COLO668 (cell line): ENCODE data around the gene SMC3.

Source experiments
- DNase-seq: peaks from one replicate; lab custom pipeline; 2025; ENCODE audit not compliant: unreplicated experiment; lab: John Stamatoyannopoulos, UW

The SMC3 gene

DNA sequence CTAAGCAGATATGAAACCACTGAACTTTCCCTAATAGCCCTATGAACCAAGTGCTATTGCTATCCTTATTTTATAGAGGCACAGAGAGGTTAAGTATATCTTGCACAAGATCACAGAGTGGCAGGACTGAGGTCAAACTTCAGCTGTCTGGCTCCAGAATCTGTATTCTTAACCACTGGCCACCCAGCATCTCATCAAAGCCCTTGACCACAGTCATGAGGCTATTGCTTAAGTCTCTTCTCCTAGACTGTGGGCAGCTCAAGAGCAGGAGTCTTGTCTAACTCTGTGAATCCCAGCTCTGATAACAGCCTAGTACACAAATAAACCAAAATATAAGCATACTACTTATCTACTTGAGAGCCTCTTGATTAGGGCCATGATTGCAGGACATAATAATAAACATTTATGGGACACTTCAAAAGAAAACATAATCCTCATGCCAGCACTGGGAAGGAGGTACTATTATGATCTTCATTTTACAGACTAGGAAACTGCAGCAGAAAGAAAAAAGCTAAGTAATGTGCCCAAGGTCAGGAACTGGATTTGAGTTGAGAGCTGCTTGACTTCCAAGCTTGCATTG lies 22.4 kb upstream of the SMC3 start:
- no peak for DNase-seq

DNA sequence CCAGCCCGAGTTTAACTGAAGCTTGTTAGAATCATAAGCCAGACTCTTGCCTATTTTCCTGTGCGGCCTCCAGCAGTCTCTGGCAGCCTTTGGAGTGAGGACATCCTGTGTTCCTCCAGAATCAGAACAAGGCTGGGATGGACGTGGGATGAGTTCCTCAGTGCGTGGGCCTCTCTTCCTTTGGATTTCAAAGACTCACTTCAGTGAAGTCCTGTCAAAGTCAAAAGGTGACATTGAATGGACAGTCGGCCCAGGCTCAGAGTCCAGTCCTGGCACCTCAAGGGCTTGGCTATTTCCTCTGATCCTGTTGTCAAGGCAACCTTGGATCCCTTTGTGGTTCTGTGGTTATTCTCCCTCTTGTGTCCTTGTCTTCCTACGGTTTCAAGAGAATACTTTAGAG lies 21.4 kb upstream of the SMC3 start:
- DNase-seq: no peak

DNA sequence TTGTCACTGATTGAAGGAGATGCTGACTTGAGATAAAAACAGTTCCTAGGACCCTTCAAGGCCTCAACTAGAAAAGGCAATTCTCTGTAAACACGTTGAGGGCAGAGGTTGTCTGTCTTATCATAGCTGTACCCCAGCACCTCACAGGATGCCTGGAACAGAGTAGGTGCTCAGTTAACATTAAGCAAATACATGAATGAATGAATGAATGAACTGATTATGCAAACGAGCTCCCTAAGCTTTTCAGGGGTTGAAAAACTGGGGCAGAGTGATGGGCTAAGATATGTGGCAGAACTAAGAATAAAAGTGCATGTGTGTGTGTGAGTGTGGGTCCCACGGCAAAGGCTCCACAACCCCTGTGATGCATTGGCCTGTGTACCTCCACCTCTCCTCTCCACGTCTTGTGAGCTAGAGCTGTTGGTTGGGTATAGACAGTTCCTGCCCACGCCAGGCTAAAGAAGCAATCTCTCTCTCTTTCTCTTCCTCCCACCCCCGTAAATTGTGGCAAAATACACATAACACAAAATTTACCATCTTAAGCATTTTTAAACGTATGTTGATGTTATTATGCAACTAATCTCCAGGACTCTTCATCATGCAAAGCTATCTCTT lies 20.9 kb upstream of the SMC3 start:
- DNase-seq: no peak

DNA sequence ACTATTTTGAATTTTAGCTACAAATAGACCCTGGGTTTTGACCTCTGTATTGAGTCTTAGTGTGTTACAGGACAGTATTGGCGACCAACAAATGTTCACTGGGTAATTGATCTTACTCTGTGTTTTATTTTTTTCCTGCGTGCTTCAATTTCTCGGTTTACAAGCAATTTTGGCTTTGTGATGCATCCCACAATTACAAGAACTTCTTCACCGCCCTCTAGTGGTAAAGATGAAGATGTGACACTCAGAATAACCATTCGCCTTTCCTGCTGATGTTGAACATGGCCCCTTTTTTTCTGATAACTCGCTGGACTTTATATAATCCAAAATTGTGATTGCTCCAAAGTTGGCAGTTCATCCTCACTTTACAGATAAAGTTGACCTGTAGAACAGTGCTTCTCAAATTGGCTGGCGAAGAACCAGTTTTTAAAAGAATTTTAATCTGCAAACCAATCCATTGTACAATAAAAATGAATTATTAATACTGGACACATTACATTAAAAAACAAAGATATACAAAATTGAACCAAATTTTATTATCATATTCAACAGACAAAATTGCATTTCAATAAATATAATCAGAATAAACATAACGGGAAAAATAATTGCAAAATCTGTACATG lies 20.2 kb upstream of the SMC3 start:
- no peak for DNase-seq

DNA sequence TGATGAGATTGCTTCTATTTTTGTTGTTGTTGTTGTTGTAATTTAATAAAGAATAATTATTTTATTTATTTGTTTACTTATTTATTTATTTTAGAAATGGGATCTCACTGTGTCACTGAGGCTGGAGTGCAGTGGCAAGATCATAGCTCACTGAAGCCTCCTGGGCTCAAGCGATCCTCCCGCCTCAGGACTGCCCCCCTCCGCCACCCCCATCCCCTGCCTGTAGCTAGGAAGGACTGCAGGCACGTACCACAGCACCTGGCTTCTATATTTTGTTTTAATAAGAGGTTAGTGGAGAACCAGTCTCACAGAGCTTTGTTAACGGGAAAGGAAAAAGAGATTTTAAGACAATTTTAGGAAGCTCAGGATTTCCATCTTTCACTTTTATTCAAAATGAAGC lies 19.5 kb upstream of the SMC3 start:
- no peak for DNase-seq

DNA sequence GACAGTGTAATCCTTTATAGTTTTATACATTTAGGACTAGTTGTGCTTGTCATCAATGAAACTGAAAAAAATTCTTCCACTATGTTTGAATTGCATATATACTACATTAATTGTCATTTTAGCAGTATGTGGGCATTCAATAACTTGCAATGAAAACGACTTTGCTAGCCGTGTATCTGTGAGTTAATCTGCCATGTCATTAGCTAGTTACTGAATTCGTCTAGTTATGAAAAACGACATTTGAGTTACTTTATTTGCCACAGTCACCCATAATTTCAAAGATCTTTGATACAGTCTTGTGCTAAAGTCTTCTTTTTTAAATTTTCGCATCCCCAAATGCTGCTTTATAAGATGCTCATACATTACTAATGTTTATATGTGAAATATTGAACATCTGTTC lies 18.3 kb upstream of the SMC3 start:
- no peak for DNase-seq

DNA sequence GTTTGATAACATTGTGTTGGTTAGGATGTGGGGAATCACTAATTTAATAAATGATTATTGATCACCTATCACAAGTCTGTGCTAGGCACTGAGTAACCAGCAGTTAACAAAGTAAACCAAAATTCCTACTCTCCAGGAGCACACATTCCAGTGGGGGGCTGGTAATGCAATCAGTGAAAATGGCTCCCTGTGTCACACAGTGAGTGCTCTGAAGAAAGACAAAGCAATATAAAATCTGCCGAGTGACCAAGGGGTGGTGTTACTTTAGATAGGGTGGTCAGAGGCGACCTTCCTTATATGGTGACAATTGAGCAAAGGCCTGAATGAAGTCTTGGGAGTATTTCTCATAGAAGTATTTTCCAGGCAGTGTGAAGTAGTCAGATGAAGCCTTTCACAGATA lies 13.6 kb upstream of the SMC3 start:
- DNase-seq: no peak

DNA sequence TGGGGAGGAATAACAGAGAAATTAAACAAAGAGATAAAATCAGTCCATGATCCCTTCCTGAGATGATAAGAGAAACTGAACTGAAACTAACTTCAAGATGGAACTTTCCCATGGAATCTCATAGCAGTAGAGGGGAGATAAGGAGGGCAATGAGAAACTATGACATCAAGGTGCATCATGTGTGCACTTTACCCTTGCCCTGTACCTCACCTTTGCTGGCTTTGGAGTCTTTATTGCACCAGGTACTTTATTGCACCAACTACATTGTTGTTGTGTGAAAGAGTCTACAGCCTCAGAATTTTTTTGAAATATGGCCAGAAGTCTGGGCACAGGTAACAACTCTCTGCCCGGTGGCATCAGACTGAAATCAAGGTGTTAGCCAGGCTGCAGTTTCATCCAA lies 11.2 kb upstream of the SMC3 start:
- no peak for DNase-seq

DNA sequence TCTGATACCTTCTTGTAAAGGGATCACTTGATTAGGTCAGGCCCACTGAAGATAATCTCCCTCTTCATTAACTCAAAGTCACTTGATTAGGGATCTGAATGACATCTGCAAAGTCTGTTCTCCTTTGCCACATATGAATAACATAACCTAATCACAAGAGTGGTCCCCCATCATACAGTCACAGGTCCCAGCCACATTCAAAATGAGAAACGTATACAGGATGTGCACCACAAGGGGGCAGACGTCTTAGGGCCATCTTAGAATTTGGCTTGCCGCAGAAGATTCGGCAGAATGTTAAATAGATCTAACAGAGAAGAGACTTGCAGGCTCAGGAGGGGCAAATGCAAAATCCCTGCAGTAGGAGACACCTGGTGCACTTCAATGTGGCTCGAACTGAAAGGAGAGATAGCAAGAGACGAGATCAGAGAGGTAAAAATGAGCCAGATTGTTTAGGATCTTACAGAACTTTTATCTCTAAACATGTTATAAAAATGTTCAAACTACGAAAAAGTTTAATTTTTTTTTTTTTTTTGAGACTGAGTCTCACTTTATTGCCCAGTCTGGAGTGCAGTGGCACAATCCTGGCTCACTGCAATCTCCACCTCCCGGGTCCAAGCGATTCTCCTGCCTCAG lies 10.4 kb upstream of the SMC3 start:
- DNase-seq: no peak

DNA sequence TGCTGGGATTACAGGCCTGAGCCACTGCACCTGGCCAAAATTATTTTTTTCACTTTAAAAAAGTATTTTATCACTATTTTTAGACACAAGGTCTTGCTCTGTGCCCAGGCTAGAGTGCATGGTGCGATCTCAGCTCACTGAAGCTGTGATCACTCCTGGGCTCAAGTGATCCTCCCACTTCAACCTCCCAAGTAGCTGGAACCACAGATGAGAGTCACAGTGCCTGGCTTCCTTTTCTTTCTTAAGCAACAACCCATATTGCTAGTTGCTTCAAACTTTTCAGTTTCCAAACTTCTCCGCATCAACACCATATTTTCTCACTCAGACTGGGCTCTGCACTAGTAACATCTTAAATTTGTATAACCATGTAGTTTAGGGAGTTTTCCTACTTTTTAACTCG lies 9.5 kb upstream of the SMC3 start:
- DNase-seq: no peak

DNA sequence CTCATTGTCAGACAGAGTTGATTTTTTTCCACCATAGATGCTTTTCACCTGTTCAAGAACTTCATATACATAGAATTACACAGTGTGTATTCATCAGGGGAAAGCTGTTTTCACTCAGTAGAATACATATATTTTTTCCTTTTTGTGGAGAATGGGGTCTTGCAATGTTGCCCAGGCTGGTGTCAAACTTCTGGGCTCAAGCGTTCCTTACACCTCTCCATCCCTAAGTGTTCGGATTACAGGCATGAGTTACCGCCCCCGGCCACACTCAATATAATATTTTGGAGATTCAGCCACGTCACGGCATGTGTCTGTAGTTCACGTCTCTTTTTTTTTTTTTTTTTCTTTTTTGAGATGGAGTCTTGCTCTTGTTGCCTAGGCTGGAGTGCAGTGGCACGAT lies 7.5 kb upstream of the SMC3 start:
- no peak for DNase-seq

DNA sequence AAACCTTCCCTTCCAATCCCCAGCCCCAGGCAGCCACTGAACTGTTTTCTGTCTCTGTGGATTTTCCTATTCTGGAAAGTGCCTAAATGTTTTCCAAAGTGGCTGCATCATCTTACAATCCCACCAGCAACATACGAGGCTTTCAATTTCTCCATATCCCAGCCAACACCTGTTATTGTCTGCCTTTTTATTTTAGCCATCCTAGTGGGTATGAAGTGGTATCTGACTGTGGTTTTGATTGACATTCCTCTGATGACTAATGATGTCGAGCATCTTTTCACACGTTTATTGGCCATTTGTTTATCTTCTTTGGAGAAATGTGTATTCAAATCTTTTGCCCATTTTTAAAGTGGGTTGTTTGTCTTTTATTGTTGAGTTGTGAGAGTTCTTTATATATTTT lies 6.2 kb upstream of the SMC3 start:
- DNase-seq: no peak

DNA sequence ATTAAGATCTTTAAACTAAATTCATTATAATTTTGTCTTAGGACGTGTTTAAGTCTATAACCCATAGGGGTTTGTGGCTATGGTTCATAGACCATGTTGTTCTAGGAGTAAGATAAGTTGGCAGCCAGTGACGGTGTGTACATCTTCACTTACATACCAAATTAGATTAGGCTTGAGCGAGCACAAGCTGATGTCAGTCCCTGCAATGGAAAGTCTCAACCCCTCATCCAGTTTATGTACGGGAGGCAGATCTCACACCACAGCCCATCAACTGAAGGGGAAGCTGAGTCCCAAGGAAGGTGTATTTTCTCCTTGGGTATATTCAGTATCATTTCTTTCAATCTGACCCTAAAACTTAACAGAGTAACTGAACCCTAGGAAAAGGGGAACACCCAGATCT lies 5.1 kb upstream of the SMC3 start:
- DNase-seq: no peak

DNA sequence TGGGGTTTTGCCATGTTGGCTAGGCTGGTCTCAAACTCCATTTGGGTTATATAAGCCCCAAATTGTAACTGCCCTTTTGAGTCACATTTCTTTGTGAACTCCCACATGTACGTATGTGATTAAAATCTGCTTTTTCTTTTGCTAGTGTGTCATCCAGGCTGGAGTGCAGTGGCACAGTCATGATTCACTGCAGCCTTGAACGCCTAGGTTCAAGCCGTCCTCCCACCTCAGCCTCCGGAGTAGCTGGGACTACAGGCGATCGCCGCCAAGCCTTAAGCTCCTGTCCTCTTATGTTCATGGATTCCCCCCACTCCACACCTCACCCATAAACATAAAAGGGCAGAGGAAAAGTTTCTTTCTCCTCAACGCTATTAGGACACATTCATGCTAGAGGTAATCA lies 4.4 kb upstream of the SMC3 start:
- DNase-seq: no peak

DNA sequence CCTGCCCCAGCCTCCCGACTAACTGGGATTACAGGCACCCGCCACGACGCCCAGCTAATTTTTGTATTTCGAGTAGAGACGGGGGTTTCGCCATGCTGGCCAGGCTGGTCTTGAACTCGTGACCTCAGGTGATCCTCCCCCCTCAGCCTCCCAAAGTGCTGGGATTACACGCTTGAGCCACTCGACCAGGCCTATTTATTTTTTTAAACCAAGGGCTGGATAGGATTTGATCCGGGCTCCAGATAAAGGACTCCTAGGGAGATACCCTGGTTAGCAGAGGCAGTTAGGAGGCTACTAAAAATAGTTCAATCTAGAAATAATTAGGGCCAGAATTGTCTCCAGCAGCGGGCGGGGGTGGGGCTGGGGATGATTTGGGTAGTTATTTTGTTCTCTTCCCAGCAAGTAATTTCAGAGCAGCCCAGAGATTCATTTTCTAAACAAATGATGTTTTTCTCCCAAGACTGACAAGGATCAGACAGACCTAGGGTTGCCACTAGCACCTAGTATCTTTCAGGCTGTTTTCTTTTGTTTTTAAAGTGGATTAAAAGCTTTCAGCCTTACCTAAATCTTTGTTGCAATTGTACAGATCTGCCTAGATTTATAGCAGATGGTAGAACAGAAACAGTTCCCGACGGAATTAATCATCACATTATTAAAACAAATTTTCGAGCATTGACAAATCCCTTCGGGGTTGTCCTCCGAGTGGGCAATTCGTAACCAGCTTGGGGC lies 859 bp upstream of the SMC3 start:
- DNase-seq: no peak

DNA sequence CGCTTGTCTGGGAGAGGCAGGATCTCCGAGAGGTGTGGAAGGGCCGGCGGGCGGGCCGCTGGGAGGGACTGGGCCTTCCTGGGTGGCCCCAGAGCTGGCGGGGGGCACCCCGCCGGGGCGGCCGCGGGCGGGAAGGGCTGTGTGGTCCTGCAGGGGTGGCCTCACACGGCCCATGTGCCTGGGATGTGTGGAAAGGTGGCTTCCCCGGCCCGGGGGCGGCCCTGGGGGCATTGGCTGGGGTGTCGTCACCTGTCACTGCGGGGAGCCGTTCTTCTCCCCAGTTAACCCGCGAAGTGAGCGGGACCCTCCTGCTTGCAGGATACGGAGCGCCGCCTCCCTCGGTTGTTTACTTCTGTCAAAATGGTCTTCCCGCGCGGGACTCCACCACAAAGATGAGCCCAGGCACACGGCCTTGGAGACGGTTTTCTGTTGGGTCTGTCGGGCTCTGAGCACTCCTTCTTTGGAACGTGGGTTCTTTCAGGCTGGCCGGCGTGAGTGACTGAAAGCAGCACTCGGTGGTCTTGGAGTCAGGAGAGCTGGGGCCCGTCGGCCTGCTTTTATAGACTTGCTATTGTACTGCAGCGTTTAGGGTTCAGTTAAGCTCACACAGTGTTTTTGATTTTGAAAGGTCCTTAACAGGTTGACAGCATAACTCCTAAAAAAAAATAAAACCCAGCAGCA lies 700 bp downstream of the SMC3 start:
- DNase-seq: peak; percentile 51

DNA sequence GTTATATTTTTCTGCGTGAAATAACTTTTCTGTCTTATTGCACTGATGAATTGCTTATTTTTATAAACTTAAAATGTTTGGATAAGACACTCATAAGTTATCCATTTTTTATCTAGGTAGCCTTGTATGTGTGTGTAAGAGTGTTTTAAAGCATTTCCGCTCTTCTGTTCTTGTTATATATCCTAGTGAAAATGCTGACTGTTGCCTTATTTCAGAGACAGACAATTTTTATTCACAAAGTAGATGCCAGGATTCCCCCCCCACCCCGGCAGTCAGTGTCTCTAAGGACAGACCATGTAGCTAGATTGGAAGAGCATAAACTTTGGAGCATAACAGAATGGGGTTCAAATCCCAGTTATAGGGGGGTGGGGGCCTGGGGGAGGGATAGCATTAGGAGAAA lies 1.6 kb downstream of the SMC3 start:
- no peak for DNase-seq

DNA sequence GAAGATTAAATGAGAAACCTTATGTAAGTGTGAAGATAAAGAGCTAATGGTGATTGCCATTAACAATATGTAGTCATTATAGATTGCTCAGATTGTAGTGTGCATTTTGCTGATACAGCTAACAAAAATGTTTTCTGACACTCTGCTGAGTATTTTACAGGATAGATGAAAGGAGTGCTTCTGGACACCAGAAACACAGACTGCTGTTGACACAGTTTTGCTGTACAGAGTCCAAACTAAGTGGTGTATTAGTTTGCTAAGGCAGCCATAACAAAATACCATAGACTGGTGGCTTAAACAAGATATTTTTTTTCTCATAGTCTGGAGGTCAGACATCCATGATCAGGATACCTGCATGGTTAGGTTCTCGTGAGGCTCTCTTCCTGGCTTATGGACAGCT lies 2.2 kb downstream of the SMC3 start:
- no peak for DNase-seq

DNA sequence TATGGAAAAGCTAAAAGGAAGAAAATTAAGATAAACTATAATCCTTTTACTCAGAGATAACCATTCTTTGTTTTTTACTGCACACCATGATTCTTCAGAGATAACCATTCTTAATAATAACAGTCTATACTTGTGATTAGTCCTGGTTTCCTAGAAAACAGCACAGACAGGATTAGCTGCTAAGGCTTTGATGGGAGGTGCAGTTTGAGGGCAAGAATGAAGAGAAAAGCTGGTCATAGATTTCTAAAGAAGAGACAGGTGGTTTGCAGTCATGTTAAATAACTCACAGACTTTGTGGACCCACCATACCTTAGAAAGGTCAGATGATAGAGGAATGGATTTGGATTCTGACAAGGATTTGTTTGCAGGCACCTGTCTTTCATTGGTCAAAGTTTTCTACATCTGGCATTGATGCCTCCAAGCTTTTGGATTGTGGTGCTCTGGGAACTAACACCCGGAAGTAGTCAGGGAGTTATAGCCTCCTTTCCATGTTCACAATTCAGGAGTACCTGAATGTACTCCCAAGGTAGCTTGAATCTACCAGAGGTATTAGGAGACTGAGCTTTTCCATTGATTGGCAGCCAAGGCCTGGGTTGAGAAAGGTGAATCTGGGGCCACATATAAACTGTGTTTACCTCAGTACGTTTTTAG lies 3.7 kb downstream of the SMC3 start:
- DNase-seq: no peak

DNA sequence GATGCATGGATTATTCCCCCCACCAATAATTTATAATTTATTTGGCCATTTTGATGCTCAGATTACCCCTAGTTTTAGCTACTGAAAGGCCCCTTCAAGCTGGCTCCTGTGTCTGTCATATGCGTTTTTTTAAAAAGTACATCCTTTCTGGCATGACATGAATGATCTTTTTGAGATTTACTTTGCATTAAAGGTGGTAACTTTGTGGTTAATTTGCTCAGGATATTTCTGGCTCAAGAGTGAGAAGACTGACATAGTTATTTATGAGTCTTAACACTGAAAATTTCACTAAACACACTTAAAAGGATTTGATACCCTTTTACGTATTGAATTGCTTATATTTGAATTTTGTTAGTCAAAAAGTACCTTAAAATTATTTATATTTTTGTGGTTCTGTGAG lies 5.4 kb downstream of the SMC3 start:
- DNase-seq: no peak

DNA sequence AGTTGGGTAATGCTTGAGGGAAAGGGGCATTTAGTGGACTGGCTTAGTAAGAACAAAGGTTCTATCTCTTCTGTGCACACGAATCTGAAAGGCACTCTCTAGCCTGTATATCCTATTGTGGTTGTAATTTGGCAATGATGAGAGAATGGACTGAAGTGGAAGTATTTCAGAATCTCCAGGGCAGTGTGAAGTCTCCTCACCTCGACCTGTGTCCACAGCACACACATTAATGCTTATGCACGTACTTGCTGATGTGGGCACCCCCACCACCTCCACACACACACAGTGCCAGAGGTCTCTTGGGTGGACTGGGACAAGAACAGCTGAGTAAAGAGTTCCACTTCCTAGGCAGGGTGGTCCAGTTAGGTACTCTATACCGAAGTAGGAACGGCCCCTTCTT lies 6.9 kb downstream of the SMC3 start:
- DNase-seq: no peak
